SK-N-DZ (cell line): ENCODE results near the gene KDM4B.

Experiments used
- DNase-seq: peaks from one replicate; pipeline ENCODE4 v3.0.0-alpha.2; 2015; ENCODE audit warnings: low spot score

The KDM4B gene

DNA sequence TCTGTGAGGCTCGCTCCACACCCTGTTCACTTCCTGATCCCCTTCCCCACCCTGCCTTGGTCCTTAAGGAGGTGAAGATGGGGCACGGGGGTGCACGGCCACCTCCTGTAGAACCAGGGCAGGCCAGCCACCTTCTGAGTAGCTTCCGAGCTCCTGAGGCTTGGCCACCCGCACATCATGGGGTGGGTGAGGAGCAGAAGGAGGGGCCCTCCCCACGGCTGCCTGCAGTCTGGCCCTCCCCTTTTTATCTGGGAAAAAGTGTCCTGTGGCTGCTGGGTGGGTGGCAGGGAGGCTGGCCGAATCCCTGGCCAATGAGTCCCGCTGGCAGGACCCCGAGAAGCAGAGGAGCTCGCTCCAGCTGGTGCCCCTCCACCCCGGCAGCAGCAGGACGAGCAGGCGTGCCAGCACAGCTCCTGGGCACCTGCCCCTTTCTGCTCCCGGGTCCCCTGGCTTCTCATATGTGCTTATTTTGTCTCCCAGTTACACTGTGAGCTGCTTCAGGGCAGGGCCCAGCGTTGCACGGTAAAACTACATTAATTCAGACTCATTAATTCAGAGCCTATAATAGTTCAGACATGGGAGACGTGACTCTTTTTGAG is 135.0 kb downstream of the KDM4B start:
- DNase-seq = no peak

DNA sequence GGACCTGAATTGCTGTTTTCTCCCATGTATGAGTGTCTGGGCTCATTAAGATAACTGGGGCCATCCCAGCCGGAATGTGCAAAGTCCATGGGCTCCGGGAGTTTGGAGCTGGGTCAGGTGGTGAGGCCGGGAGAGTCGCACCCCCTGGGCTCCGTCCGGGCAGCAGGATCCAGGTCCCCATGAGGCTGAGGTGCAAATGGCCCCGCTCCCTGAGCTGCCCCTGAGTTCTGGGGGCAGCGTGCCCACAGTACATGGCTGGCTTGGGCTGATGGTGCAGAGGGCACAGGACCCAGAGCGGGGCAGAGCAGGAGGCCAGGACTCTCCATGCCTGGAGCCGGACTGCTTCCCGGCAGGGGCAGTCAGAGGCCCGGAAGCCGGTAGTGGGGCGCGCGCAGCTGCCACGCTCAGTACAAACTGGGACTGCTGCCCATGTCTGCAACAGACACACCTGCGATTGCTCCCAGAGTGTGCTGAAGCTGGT is 136.0 kb downstream of the KDM4B start:
- DNase-seq = no peak

DNA sequence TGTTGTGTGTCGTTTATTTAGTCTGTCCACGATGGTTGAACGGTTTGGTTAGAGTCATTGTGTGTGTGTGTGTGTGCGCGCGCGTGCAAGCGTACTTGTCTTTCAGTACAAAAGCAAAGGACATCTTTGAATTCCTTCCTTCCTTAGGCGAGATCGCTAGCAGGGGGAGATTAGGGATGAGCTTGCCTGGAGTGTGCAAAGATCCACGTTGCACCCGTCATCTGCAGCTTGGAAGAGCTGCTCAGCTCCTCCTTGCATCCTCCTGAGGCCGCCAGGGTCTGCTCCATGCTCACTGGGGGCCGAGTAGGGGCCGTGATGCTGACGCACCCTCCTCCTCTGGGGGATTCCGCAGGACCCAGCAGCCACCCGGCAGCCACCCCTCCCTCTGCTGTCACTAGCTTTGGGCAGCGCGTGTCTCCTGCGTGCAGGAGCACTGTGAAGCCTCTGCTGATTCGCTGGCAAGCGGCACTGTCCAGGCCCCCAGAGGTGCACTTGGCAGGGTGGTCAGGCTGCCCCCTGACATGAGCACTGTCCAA is 137.3 kb downstream of the KDM4B start:
- no peak for DNase-seq

DNA sequence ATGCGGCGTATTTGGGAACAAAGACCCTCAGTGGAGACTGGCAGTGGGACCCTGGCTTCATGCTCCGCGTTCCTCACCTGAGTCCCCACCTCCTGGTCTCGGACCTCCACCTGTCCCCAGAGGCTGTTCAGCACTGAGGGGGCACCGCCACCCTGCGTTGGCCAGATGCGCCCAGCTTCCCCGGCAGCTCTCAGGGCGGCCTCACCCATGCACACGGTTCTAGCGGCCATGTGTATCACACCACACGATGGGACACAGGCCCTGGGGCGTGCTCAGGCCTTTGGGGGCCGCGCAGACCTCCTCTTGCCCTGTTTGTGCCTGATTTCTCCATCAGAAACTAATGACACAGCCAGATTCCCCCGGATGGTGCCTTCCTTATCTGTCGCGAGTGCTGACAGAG is 138.1 kb downstream of the KDM4B start:
- no peak for DNase-seq

DNA sequence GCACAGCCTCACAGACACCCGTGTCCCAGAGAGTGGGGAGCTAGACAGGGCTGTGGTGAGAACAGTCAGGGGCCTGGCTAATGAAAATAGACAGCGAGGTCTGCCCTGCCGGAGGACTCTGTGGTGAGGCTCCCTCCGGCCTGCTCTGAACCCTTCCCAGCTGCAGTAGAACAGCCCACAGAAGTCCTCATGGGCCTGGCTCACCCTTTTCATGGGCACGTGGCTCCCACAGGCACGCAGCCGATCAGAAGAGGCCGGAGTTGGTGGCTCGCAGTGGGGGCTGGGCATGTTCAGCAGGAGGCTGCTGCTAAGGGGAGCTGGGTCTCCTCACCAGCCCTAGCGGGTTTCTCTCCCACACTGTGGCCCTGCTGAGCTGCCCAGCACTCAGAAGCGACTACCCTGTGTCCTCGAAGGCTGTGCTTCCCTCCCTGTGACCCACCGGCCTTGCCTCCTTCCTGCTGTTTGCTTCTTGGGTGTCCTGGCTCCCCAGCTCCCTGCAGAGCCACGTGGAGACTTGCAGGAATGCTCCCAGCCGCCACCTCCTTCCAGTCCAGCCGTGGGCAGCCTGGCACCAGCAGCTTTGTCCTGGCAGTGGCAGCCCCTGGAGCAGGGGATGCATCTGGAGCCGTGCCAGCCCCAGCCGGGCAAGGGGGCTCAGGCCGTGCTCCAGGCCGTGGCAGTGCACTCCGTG is 138.7 kb downstream of the KDM4B start:
- no peak for DNase-seq

DNA sequence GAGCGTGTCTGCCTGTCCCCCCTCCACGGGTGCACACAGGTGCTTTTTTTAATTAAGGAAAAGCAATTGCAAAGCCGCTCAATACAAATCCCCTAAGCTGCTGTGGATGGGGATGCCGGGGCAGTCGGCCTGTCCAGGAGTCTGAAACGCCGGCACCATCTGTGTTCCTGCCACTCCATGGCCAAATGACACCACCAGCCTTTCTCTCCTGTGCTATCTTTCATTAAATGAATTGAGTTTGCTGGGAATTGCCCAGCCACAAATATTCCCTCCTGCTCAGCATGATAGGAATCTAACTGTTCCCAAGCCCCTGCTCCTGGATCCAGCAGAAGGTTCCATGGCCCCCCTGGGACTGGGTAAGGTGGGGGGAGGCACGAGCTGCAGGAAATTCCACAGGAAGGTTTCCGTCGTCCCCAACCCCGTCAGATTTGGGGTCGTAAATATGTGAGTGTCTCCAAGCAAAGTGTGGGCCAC is 139.2 kb downstream of the KDM4B start:
- DNase-seq = no peak

DNA sequence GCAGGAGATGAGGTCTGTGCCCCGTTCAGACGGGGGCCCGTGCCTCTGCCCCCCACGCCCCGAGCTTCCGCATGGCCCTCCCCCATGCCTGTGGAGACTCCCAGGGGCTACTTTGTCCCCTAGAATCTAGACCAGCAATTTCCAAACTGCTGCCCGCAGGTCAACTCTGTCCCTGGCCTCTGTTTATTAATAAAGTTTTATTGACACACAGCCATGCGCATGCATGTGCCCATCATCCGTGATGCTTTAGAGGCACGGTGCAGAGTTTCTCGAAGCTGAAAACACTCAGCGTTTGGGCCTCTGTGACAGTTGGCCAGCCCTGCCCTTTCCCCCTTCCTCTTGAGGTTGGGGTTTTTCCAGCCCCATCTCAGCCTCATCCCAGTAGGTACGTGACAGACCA is 140.0 kb downstream of the KDM4B start:
- no peak for DNase-seq

DNA sequence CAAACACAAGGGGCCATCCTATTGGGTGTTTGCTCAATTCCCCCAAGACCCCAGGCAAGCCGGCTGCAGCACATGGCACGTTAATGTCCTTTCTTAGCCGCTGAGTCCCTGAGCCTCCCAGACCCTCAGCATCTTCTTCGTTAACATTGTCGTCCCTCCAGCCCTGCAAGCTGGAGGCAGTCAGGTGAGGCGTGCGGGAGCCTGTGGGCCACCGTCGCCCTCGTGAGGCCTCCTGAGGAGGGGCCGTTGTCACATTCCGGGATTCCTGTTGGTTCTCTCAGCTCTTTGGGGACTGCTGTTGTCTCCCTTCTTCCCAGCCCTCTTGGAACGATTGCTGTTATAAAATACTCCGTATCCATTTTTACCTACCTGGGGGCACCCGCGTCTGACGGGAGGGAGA is 140.6 kb downstream of the KDM4B start:
- DNase-seq = no peak

DNA sequence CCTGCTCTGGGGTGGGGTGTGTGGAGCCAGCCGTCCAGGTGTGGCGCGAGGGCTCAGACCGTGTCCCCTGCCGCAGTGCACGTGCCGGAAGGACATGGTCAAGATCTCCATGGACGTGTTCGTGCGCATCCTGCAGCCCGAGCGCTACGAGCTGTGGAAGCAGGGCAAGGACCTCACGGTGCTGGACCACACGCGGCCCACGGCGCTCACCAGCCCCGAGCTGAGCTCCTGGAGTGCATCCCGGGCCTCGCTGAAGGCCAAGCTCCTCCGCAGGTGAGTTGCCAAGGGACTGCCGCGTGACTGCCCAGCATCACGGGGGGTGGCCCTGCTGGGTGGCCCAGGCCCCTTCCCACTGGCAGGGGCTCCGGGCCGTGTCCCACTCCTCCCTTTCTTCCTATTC is 141.6 kb downstream of the KDM4B start:
- no peak for DNase-seq

DNA sequence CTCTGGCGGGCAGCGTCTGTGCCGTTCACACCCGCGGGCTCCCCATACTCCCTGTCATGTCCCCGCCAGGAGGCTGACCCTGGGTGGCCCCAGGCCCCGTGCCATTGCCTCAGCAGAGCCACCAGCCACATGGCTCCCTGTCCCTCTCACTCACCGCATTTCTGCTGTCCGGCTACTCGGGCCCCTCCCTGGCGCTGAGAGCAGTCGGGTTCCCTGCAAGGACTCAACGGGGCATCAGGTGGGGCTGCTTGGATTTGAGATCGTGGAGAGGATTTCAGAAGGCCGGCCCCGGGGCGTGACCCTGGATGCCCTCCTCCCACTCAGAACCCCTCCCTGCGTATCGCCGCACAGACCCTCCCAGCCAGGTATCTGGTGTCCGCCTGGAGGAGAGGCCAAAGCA is 142.1 kb downstream of the KDM4B start:
- no peak for DNase-seq

DNA sequence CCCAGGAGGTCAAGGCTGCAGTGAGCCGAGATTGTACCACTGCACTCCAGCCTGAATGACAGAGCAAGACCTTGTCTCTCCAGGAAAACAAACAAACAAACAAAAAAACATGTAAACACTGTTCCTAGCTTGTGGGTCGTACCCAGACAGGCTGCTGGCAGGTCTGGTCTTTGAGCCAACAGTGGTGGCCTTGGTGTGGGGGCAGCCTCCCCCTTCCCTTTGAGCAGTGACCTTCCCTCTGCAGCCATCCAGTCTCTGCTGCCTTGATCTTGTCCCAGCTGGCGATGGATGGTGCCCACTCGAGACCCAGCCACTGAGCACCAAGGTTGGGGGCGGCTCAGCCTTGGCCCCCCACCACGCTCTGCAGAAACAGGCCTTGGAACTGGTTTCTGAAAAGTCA is 143.3 kb downstream of the KDM4B start:
- no peak for DNase-seq

DNA sequence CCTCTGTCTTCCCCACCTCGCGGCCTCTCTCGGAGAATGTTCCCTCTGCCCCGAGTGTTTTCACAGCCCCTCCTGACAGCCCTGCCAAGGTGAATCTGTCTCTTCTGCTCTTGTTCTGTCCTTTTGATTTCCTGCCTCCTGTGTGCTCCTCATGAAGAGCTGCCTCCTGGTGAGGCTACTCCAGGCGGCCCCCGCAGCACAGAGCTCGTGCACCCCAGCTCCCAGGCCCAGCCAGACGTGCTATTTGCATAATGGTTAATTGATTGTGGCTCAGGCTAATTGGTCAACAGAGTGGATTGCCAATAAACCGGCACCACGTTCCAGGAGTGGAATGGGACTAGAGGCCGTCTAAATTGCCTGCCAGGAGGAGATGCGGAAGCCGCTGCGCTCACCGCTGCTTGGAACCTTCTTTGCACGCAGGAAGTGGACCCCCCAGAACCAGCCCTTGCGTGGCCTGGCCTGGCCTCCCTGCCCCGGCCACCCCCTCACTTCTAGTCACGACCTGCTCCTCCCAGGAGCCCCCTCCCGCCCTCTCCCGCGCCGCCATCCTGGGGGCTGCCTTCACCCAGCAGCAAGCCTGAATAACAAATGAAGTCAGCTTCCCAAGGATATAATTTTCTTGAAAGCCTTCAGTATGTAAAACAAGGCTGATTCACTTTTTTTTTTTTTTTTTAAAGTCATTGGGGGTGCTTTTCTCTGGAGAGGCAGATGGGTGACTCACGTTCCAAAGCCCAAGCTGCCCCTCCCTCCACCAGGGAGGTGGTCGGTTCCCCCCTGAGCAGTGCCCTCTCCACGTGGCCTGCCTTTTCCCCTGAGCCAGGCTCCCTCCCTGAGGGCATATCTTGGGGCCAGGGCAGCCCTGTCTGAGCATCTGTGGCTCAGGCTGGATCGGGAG is 144.0 kb downstream of the KDM4B start:
- DNase-seq = no peak

DNA sequence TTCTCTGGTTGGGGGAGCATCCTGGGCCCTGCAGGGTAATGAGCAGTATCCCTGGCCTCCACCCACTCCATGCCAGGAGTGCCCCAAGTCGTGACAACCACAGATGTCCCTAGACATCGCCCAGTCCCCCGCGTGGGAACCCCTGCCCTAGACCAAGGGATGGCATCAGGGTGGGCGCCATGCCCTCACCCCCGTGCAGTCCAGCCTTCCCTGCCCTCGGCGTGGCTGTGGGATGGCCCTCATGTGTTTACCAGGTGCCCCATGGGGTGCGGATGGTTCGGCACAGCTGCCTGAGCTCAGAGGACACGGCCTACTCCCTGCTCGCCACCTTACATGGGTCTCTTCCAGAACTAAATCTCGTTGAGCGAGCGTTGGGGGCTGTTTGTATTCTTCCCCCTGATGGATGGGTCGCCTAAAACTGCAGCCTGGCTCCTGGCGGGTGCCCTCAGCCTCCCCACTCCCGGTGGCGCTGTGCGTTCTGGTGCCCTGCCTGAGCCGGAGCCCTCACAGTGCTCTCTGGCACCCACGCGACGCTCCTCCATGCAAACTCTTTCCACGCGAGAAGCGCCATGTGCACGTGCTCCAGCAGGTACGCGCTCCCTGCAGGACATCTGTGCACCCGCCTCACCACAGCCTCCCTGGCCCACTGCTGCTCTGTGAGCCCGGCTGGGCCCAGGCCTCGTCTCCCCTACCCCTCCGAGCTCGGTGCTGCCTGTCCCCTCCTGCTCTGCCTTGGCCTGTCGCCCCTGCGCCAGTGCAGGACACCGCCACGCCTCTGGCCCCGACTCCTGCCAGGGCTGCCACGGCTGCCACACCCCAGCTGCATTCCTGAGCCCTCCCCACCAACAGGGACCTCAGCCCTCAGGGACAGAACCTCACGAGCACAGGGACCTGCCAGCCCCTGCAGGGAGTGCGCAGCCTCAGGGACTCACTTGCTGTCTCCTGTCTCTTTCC is 145.0 kb downstream of the KDM4B start:
- DNase-seq = no peak

DNA sequence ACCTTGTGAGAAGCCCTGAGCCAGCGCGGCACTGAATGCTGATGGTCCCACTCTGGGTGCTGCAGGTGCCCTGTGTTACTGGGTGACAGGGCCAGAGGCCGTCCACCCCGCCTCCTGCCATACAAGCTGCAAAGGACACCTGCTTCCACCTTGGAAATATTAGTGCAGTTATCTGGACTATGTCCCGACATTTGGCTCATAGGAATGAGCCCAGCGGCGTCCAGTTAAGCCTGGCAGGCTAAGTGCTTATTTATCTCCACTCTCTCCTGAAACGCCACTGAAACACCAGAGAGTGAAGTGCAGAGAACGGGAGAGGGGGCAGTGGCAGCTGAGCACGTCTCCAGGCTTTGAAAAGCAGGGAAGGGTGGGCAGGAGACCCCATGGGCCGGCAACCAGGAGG is 145.8 kb downstream of the KDM4B start:
- no peak for DNase-seq

DNA sequence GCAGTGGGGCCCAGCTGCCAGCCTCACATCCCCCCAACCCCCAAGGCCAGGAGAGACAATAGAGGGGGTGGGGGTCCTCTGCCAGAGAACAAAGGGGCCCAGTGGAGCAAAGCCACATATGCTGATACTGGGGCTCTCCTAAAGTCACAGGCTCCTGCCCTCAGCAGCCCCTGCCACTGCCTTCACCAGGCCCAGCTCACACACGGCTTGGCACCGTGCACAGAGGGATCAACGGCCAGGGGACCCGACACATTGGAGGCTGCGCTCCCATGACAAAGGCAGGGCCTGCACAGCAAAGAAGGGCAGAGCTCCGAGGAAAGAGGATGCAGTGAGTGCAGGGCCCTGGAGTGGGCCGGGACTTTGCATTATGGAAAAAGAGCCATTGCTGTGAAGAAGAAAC is 146.4 kb downstream of the KDM4B start:
- no peak for DNase-seq

DNA sequence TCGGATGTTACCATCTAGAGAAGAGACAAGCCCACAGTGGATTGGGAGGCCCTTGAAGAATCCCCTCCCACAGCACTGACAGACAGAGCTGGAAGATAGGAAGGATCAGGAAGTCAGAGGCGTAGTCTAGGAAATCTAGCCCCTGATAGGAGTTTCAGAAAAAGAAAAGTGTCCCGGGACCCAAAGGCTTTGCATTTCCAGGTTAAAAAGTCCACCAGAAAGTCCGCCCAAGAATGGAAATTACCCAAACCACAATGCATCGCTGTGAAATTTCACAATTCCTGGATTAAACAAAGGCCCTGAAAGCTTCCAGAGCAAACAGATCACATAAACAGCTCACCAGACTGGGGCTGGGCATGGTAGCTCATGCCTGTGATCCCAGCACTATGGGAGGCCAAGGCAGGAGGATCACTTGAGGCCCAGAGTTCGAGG is 146.9 kb downstream of the KDM4B start:
- no peak for DNase-seq

DNA sequence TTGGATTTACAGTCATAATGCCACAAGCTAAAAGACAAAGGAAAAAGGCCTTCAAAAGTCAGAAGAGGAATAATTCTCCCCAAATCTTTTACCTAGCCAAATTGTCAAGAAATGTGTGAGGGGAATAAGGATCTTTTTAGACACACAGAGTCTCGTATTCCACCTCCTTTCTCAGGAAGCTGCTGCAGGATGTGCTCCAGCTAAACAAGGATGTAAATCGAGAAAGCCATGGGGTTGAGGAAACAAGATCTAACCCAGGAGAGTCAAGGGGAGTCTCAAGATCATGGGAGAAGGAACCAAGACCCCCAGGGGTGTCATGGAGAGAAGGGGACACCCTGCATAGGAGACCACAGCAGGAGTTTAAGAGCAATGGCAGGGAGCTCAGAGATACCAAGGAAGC is 147.4 kb downstream of the KDM4B start:
- DNase-seq = no peak

DNA sequence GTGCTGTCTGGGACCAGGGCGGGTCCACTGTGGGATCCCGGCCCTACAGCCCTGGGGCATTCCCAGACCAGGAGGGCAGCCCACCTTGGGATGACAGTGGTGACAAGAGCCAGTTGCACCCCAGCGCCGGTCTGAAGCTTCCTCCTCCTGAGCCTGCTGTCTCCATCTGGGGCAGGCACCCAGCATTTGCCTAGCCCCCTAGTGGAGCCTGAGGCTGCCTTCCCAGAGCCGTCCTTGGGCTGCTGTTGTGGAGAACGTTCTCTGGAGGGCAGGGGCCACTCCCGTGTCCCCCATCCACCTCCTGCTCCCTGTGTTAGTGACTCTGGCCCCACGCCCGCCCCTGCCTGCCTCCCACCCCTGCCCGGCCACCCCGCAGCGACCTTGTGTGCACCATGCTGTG is 148.5 kb downstream of the KDM4B start:
- DNase-seq = no peak

DNA sequence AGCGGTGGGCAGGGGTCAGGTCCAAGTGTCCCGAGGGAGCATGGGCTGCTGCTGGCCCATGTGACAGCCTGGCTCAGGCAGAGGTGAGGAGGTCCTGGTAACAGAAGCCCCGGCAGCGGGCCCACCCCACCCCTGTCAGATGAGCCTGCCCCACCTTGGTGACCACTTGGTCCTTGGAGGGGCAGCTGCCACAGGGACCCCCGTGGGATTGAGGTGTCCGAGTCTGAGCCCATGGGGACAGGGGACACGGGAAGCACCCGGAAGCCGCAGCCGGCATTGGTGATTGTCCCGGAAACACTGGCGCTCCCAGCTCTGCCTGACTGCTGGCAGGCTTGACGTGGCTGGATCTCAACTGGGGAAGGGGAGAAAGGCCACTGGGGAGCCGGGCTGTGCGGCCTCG is 149.1 kb downstream of the KDM4B start:
- DNase-seq = no peak

DNA sequence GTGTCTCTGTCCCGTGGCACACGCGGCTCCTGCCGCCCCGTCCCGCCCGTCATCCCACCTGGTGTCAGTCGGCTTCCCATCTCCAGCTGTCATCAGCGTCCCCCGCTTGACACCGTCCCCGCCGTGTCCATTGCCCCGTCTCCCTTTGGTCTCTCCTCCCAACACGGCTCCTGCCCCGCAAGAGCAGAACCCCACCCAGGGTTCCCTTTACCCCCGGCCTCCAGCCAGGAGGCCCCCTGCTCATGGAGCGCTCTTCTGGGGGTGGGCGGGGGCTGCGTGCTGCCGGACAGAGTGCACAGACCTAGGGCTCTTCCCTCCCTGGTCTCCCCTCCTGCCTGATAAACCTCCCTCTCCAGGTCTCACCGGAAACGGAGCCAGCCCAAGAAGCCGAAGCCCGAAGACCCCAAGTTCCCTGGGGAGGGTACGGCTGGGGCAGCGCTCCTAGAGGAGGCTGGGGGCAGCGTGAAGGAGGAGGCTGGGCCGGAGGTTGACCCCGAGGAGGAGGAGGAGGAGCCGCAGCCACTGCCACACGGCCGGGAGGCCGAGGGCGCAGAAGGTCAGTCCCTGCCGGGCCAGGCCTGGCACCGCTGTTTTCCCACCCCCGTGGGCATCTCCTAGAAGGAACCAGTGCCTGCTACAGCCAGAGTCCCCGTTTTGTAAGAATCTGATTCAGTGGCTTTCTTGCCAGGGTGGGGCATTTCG is 150.5 kb downstream of the KDM4B start:
- DNase-seq = no peak
